EH (cell line): Measurements from ENCODE around the gene RNLS.
"Not testable (repeated sequence)": the region's sequence is repeated elsewhere in the genome, so short reads cannot be mapped to it uniquely, and the experiment has no call there.

Experiments
- DNase-seq: peaks from one replicate; pipeline ENCODE4 v3.0.0-alpha.2; 2015; ENCODE audit warnings: low read depth

RNLS gene

DNA sequence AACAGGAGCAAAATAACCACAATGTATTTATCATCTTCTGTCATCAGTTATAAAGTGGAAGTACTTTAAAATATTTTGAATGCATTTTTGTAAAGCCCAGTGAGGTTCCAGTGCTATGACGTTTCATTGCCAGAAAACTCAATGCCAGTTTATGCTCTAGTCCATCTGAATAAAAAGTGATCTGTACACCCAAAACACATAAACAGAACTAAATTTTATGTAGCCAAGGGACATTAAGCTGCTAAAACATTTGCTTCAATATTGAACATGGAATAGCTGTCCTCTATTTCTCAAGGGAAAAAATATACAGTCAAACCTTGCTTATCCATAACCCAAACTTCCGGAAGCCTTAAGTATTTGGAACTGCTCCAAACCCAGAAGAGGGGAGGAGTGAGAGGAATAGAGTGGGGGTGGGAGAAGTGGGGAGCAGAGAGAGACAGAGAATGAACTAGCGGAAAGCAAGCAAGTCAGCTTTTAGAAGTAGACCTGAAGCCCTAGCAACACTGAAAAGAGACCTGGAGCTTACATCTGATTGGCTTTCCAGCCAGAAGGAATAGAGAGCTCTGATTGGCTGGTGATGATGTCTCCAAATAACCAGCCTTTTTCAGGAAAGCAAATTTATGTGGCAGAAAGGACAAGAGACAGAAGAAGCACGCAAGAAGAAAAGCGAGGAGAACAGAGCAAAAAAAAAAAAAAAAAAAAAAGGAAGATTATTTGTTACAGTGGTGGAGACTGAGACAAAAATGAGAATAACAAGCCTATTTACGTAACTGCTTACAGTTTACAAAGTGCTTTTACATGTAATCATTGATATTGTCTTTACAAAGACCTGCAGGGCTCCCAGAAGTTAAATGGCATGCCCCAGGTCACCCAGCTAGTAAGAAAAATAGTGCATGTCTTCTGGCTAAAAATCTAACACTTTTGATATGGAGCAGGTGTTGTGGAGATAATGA lies 196.0 kb downstream of the RNLS start:
- DNase-seq = peak; percentile 59

DNA sequence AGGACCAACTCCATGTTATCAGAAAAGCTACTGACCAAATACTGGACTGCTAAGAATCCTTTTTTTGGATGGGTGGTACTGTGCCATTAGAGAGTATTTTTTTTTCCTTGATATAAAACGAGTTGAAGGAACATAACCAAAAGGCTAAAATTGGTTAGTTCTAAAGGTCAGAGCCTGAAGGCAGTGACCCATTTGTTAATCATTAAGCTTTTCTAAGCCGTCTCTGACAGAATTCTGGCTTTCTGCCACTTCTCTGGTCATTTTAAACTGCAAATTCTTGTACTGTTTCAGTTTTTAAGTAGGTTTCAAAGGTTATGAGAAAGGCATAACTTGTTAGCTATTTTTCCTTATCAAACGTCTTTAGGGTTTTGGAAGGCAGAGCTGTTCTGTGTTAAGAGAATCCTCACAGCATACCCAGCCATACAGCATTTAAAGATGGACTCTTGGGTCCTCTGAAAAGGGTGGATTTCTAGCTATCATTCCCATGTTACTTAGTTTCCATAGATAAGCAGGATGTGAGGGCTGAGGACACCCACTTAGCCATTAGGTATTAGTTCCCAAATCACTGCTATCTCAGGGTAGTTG lies 196.8 kb downstream of the RNLS start:
- DNase-seq = peak; percentile 70

DNA sequence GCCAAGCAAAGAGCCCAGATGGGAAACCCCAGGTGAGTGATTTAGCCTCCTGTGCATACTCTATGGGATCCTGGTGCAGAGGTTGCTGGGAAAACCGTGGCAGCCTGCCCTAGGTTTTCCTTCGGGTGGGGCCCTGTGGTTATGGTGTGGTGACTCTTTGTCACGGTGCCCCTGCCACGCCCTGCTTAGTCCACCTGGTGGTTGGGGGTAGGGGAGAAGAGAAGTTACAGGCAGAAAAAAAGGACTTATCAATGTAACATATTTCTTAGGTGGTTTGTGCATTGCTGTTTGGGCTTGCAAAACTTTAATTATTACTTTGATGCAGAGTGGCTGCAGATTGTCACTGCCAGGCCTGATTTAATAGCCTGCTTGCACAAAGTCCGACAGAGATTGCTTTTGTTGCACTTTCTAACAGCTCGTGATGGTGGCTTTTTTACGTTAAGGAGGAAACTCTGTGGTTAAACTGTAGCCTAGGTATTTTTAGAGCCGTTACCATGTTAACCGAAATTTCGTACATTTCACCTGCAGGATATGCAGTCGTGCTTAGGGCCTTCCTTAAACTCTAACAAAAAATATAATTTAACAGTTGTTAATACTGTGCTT lies 197.4 kb downstream of the RNLS start:
- DNase-seq = no peak

GRCh38 chr10:88383276-88383675 lies 199.8 kb downstream of the RNLS start:
- no peak for DNase-seq

DNA sequence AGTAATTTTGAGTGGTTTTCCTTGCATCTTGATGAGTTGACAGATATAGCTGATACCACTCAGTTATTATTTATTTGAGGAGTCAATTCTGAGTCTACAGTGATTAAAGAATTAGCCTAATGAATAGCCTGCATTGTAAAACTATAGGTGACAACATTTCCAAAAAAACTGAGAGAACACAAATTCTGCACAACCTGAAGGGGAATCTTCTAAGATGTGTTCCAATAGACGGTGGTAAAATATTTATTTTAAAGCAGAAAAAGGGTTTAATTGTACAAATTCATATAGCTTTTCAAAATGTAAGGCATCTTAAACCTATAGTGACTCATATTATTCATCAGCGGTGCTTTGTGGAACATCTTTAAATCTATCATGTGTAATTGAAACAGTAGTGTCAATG lies 200.4 kb downstream of the RNLS start:
- DNase-seq = no peak

GRCh38 chr10:88379575-88379974 lies 203.5 kb downstream of the RNLS start:
- DNase-seq = peak; percentile 77

DNA sequence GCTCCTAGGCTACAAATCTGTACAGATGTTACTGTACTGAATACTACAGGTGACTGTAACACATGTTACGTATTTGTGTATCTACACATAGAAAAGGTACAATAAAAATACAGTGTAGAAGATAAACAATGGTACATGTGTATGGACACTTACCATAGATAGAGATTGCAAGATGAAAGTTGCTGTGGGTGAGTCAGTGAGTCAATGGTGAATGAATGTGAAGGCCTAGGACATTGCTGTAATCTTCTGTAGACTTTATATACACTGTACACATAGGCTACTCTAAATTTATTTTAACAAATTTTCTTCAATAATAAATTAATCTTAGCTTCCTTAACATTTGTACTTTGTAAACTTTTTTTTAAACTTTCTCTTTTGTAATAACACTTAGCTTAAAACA lies 205.6 kb downstream of the RNLS start:
- DNase-seq = no peak

DNA sequence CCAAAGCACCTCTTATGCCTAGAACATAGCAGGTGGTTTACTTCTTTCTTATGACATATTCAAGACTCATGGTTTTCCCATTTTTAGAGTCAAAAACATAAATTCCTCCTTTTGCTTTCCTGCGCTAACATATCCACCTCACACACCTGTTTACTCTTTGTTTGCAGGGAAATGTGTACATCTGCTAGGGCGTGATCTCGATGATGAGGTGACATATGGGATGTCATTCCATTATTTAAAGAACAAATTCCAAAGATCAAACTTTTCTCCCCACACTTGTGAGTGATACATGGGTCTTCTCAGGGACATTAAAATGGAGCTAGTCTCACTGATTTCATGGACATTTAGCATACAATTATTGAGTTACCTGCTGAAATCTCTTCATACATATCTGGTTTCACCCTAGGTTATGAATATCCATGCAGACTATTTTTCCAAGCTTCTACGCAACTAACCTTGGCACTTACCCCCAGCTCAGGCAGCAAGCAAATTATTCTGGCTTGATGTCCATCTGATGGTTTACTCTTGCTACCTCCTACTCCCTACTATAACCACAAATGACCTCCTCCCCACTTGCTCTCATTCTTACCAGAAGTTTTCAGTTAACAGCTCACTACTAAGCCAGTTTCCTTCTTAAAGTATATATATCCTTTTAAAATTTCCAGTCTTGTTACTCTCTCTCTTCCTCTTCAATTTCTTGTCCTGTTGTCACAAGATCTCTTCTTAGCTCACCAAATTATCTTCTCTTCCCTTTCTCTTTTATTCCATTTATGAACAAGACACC lies 208.5 kb downstream of the RNLS start:
- no peak for DNase-seq

- DNase-seq = no peak
These were observed 210.1 kb downstream of the RNLS start for GRCh38 chr10:88372881-88373592.

- no peak for DNase-seq
These were observed 210.9 kb downstream of the RNLS start for GRCh38 chr10:88372051-88372715.

DNA sequence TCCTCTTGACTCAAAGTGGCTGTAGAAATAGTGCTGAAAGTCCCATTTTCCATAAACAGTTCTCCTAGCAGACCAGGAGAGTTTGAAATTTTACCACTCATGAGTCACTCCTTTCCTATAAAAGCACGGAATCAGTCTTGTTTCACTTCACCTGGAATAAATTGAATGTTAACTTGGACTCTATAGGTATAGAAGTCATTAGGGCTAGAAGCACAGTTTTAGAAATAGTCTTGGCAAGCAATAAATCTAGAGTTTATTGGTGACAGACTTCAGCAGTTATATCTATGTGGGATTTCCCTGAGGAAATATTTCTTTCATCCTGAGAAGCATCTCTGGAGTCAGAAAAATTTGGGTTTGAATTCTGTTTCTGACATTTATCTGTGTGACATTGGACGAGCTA lies 212.4 kb downstream of the RNLS start:
- DNase-seq = no peak

DNA sequence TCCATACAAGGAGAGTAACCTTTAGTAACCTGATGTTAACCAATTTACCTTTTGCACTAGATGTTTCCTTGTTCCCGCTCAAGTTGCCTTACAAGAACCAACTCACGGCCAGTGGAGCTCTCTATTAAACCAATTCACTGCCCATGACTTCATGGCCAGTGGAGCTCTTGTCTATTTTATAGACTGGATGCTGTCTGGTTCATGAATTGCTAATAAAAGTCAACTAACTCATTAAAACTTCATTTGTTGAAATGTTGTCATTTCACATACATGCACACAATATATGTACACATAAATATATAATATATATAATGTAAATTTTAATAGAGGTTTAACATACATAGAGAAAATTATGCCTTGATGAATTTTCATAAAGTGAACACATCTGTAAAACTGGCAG lies 216.3 kb downstream of the RNLS start:
- no peak for DNase-seq

DNA sequence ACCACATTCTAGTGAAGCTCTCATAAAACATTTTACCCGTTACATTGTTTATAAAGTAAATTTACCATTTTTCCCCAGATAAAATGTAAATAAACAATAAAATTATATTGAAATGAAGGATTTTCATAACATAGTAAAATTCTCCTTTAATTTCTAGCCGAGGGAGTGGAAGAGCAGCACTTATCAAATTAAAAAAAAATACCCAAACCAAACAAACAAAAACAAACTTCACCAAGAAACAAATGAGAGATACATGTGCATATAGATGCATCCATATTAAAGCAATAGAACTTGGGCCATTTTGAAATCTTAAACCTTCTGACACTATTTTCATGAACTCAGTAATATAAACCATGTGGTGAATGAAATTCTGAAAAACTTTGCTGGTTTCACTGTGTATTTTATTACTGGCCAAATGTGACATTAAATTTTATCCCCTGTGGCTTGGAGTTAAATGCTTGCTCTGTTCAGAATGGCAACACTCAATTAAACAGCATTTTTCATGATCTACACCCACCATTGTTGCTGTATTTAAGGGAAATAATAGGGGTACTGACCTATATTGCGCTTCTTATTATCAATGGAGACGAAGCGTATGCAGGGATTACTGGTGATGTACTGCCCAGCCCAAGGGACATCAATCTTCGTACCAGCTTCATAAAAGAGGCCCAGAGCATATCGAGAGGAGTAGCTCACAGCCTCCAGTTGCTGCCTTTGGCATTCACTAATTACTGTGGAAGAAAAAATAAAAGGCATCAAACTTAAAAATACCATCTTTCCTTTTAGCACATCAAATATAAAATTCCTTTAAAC lies 220.9 kb downstream of the RNLS start:
- DNase-seq = peak; percentile 39

DNA sequence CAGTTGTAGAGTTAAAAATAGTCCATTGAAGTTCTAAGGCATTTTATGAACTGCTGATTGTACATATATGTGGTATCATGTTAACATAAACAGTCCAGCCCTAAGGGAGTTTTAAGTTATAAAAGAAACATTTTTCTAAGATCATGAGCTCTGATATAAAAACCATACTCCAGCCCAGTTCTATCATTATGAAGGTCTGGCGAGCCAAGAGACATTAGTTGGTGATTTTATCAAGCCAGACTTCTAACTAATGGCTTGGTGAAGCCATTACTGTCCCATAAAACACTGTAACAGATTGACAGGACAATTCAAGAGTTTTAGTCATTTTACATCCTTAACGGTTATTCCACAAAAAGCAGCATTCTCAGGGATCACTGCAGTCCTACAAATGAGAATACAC lies 221.6 kb downstream of the RNLS start:
- DNase-seq = peak; percentile 84

DNA sequence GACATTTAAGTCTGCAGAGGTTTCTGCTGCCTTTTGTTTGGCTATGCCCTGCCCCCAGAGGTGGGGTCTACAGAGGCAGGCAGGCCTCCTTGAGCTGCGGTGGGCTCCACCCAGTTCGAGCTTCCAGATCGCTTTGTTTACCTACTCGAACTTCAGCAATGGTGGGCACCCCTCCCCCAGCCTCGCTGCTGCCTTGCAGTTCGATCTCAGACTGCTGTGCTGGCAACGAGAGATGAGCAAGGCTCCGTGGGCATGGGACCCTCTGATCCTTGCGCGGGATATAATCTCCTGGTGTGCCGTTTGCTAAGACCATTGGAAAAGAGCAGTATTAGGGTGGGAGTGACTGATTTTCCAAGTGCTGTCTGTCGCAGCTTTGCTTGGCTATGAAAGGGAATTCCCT lies 227.4 kb downstream of the RNLS start:
- not testable (repeated sequence) for DNase-seq

- DNase-seq = no peak
These were observed 235.4 kb downstream of the RNLS start for GRCh38 chr10:88347597-88348304.

DNA sequence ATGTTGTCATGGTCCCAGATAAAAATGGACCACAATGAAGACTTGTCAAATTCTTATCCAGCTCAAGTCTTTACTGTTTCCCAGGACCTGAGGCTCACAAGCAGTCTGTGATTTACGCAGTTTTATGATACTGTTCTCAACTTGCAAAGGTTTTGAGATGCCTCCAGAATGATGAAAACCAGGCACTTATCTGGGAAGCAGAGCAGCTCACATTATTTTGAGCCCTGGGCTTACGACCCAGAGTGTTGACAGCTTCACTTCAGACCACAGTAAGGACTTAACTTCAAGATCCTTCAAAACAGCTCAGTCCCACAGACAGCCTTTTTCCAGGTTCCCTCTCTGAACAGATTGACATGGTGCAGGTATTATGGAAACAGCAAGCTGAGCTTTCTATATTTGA lies 236.1 kb downstream of the RNLS start:
- DNase-seq = no peak

DNA sequence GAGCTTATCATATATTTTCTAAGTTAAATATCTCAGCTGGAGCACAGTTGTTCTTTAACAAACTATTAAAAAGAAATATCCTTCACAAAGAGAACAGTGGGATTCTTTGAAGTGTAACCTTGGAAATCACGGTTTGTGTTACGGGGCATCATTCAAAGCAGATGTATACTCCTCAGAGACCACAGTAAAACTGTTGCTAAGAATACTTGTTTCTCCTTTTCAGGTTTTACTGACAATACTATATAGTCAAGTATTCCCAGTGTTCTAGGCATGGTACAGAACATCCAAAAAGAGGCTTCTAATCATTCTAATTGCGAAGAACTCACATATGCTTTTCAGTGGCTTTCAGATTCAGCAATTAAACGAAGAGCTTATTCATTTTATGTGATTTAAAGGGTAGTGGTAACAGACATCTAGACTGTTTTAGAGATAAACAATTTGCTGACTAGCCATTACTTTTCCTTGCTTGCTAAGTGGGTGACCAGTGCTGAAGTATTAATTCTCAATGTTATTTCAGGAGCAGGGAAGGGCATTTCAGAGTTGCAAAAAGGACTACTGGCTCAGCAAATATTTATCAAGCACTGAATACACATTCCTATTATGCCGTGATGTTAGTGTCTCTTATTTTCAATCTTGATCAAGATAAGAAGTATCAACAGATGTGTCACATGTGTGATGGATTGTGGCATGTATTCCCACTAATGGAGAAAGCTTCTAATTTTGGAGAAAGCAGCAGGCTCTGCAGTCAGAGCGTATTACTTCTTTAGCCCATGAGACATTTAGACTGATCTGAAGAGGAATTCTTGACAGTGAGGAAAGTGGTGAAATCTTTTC lies 236.8 kb downstream of the RNLS start:
- peak; percentile 42 for DNase-seq
